Upper lobe of right lung (tissue), 1 donor: ENCODE data around the gene SLC9C1. TPM values are rescaled to one million over a fixed set of nuclear protein-coding genes. Genes with fewer than 3 reads are reported as not detected.

Source experiments
- ATAC-seq: fragments of 200-7000 bp; cut with Tn5 transposase; one replicate; pipeline ENCODE4 v1.9.1; 2020; ENCODE audit warnings: mild to moderate bottlenecking, moderate library complexity
- DNase-seq: peaks from one replicate; pipeline ENCODE4 v3.0.0-alpha.2; 2020
- H3K27ac ChIP-seq: fragments of 200-600 bp; one replicate; pipeline ENCODE4 v1.8.0; 2022
- H3K27me3 ChIP-seq: fragments of 200-600 bp; one replicate; pipeline ENCODE4 v1.8.0; 2022; ENCODE audit warnings: mild to moderate bottlenecking
- H3K36me3 ChIP-seq: fragments of 200-600 bp; one replicate; pipeline ENCODE4 v1.8.0; 2022
- H3K4me1 ChIP-seq: fragments of 200-600 bp; one replicate; pipeline ENCODE4 v1.8.0; 2022
- H3K4me3 ChIP-seq: fragments of 200-600 bp; one replicate; pipeline ENCODE4 v1.8.0; 2022; ENCODE audit warnings: mild to moderate bottlenecking
- H3K9me3 ChIP-seq: fragments of 200-600 bp; one replicate; pipeline ENCODE4 v1.8.0; 2022
- CTCF ChIP-seq: fragments of 200-600 bp; IDR thresholded peaks from one replicate; pipeline ENCODE4 v1.8.0; 2022; ENCODE audit warnings: antibody characterized with exemption
- intact Hi-C: fragments of 100-400 bp; cut with DNase I; formaldehyde crosslinking; loops from one replicate; pipeline ENCODE4 v1.11.0; 2022
- total RNA-seq: library from RNA; stranded (reverse); fragmentation: NEBNext Ultra II Directional; extraction: Animal tissue kit (Norgen Biotek cat#: 25700); gene quantifications from one replicate; pipeline ENCODE4 v1.2.1, GENCODE V29; 2021
- donor health status: DM: no; HTN: yes; CAD: no; lungs with severe emphysema.

The SLC9C1 gene
- total RNA-seq, 1 donor from 2014 or later, result not detected

- ATAC-seq, result no peak
- no peaks in the 10 kb centered on the region for H3K27me3 ChIP-seq
- TF ChIP-seq CTCF, result peak; percentile 13
- H3K36me3 ChIP-seq, result no peaks in the 10 kb centered on the region
- no peak for DNase-seq
- H3K4me1 ChIP-seq, result peaks cover 9% of the 10 kb centered on the region
- no peaks in the 10 kb centered on the region for H3K9me3 ChIP-seq
- intact Hi-C loops, result no loop called here
- no peak overlapping the region for H3K27ac ChIP-seq
- no peak overlapping the region for H3K4me3 ChIP-seq
Measured at GRCh38 chr3:112304611-112305010, 10.6 kb upstream of the SLC9C1 start.

GRCh38 chr3:112303764-112304325 lies 9.8 kb upstream of the SLC9C1 start:
- Histone ChIP-seq H3K27me3 (no peaks in the 10 kb centered on the region), H3K9me3 (no peaks in the 10 kb centered on the region), H3K27ac (no peak overlapping the region), H3K4me3 (peak overlapping the region; percentile 33), H3K4me1 (peaks cover 9% of the 10 kb centered on the region), H3K36me3 (no peaks in the 10 kb centered on the region)
- DNase-seq (no peak), ATAC-seq (peak; percentile 46)
- intact Hi-C loops, result no loop called here
- TF ChIP-seq CTCF, result no peak

GRCh38 chr3:112302881-112303763 lies 9.1 kb upstream of the SLC9C1 start:
- intact Hi-C loops, result no loop called here
- Histone ChIP-seq H3K36me3 (no peaks in the 10 kb centered on the region), H3K27me3 (no peaks in the 10 kb centered on the region), H3K4me3 (peak overlapping the region; percentile 33), H3K4me1 (peaks cover 9% of the 10 kb centered on the region), H3K27ac (no peak overlapping the region), H3K9me3 (no peaks in the 10 kb centered on the region)
- no peak for DNase-seq
- no peak for ATAC-seq
- TF ChIP-seq CTCF, result no peak

- peaks cover 9% of the 10 kb centered on the region for H3K4me1 ChIP-seq
- TF ChIP-seq CTCF, result no peak
- peak; percentile 41 for DNase-seq
- no peak for ATAC-seq
- H3K27me3 ChIP-seq, result no peaks in the 10 kb centered on the region
- no peaks in the 10 kb centered on the region for H3K9me3 ChIP-seq
- no peak overlapping the region for H3K4me3 ChIP-seq
- H3K36me3 ChIP-seq, result no peaks in the 10 kb centered on the region
- intact Hi-C loops, result no loop called here
- no peak overlapping the region for H3K27ac ChIP-seq
Measured at GRCh38 chr3:112302150-112302830, 8.3 kb upstream of the SLC9C1 start.

GRCh38 chr3:112298781-112299180 lies 4.8 kb upstream of the SLC9C1 start:
- Histone ChIP-seq H3K4me3 (no peak overlapping the region), H3K4me1 (peaks cover 3% of the 10 kb centered on the region), H3K36me3 (no peaks in the 10 kb centered on the region), H3K27me3 (no peaks in the 10 kb centered on the region), H3K9me3 (no peaks in the 10 kb centered on the region), H3K27ac (no peak overlapping the region)
- intact Hi-C loops, result no loop called here
- no peak for ATAC-seq
- no peak for DNase-seq
- no peak for TF ChIP-seq CTCF
